ES-I3 (cell line): Measurements from ENCODE around the gene QSER1.
"Not testable (repeated sequence)": the region's sequence is repeated elsewhere in the genome, so short reads cannot be mapped to it uniquely, and the experiment has no call there.

ENCODE experiments used
- H3K36me3 ChIP-seq: 2 replicates; pipeline ENCODE4 v1.6.1; 2013; ENCODE audit warnings: mild to moderate bottlenecking, low read length, control low read depth, moderate library complexity; ENCODE audit not compliant: insufficient read depth
- H3K4me1 ChIP-seq: 2 replicates; pipeline ENCODE4 v1.6.1; 2013; ENCODE audit warnings: mild to moderate bottlenecking, control low read depth, low read length; ENCODE audit not compliant: insufficient read depth
- H3K9ac ChIP-seq: 2 replicates; pipeline ENCODE4 v1.6.1; 2013; ENCODE audit warnings: low read depth, mild to moderate bottlenecking, low read length, moderate library complexity
- H3K9me3 ChIP-seq: 2 replicates; pipeline ENCODE4 v1.6.1; 2013; ENCODE audit warnings: mild to moderate bottlenecking, low read length, moderate library complexity; ENCODE audit not compliant: control insufficient read depth, insufficient read depth

The QSER1 gene

GRCh38 chr11:32972233-32972632 lies 79.6 kb downstream of the QSER1 start:
- H3K36me3 ChIP-seq, H3K9me3 ChIP-seq, H3K4me1 ChIP-seq, H3K9ac ChIP-seq: not testable (repeated sequence)

GRCh38 chr11:32972781-32973180 lies 80.2 kb downstream of the QSER1 start:
- H3K4me1 ChIP-seq, result no peaks in the 10 kb centered on the region
- peaks cover 4% of the 10 kb centered on the region for H3K36me3 ChIP-seq
- no peak overlapping the region for H3K9ac ChIP-seq
- no peaks in the 10 kb centered on the region for H3K9me3 ChIP-seq

GRCh38 chr11:32982626-32983025 lies 90.0 kb downstream of the QSER1 start:
- H3K4me1 ChIP-seq, result no peaks in the 10 kb centered on the region
- H3K9ac ChIP-seq, result no peak overlapping the region
- no peaks in the 10 kb centered on the region; the same call in none of the 2 replicates for H3K36me3 ChIP-seq
- no peaks in the 10 kb centered on the region for H3K9me3 ChIP-seq

GRCh38 chr11:32983506-32983905 lies 90.9 kb downstream of the QSER1 start:
- H3K9me3 ChIP-seq, result no peaks in the 10 kb centered on the region
- no peak overlapping the region for H3K9ac ChIP-seq
- no peaks in the 10 kb centered on the region; the same call in none of the 2 replicates for H3K36me3 ChIP-seq
- H3K4me1 ChIP-seq, result no peaks in the 10 kb centered on the region

GRCh38 chr11:32985600-32985999 lies 93.0 kb downstream of the QSER1 start:
- H3K4me1 ChIP-seq, result no peaks in the 10 kb centered on the region
- no peak overlapping the region for H3K9ac ChIP-seq
- H3K36me3 ChIP-seq, result no peaks in the 10 kb centered on the region; the same call in 1 of the 2 replicates
- H3K9me3 ChIP-seq, result no peaks in the 10 kb centered on the region

GRCh38 chr11:32987851-32988250 lies 95.2 kb downstream of the QSER1 start:
- Histone ChIP-seq H3K4me1 (no peaks in the 10 kb centered on the region), H3K9me3 (no peaks in the 10 kb centered on the region), H3K9ac (no peak overlapping the region), H3K36me3 (no peaks in the 10 kb centered on the region; the same call in 1 of the 2 replicates)

GRCh38 chr11:32990481-32990880 lies 97.9 kb downstream of the QSER1 start:
- Histone ChIP-seq H3K9ac (no peak overlapping the region), H3K36me3 (no peaks in the 10 kb centered on the region; the same call in 1 of the 2 replicates), H3K4me1 (no peaks in the 10 kb centered on the region), H3K9me3 (no peaks in the 10 kb centered on the region)

- H3K9me3 ChIP-seq, result no peaks in the 10 kb centered on the region
- no peaks in the 10 kb centered on the region; the same call in 1 of the 2 replicates for H3K36me3 ChIP-seq
- H3K9ac ChIP-seq, result no peak overlapping the region
- no peaks in the 10 kb centered on the region for H3K4me1 ChIP-seq
Measured at GRCh38 chr11:32991427-32991826, 98.8 kb downstream of the QSER1 start.

- no peaks in the 10 kb centered on the region for H3K4me1 ChIP-seq
- H3K36me3 ChIP-seq, result no peaks in the 10 kb centered on the region
- H3K9ac ChIP-seq, result no peak overlapping the region
- no peaks in the 10 kb centered on the region for H3K9me3 ChIP-seq
Measured at GRCh38 chr11:32991898-32992297, 99.3 kb downstream of the QSER1 start.

- H3K9me3 ChIP-seq, result peaks cover 3% of the 10 kb centered on the region; the same call in 1 of the 2 replicates
- H3K4me1 ChIP-seq, result 0 out of 2 replicates have a peak, but pooled peaks cover 6% of the 10 kb centered on the region
- no peaks in the 10 kb centered on the region for H3K36me3 ChIP-seq
- no peak overlapping the region for H3K9ac ChIP-seq
Measured at GRCh38 chr11:33000181-33000580, 107.6 kb downstream of the QSER1 start.

GRCh38 chr11:33001281-33001680 lies 108.7 kb downstream of the QSER1 start:
- Histone ChIP-seq H3K9me3 (peaks cover 3% of the 10 kb centered on the region; the same call in 1 of the 2 replicates), H3K9ac (no peak overlapping the region), H3K4me1 (0 out of 2 replicates have a peak, but pooled peaks cover 8% of the 10 kb centered on the region), H3K36me3 (no peaks in the 10 kb centered on the region)

- H3K36me3 ChIP-seq, result no peaks in the 10 kb centered on the region
- no peak overlapping the region for H3K9ac ChIP-seq
- H3K4me1 ChIP-seq, result 0 out of 2 replicates have a peak, but pooled peaks cover 8% of the 10 kb centered on the region
- H3K9me3 ChIP-seq, result peaks cover 3% of the 10 kb centered on the region; the same call in 1 of the 2 replicates
Measured at GRCh38 chr11:33001751-33002542, 109.3 kb downstream of the QSER1 start.

- Histone ChIP-seq H3K36me3 (no peaks in the 10 kb centered on the region), H3K9me3 (no peaks in the 10 kb centered on the region), H3K4me1 (0 out of 2 replicates have a peak, but pooled peaks cover 8% of the 10 kb centered on the region), H3K9ac (no peak overlapping the region)
Measured at GRCh38 chr11:33005175-33005574, 112.6 kb downstream of the QSER1 start.

GRCh38 chr11:33006010-33006409 lies 113.4 kb downstream of the QSER1 start:
- 0 out of 2 replicates have a peak, but pooled peaks cover 8% of the 10 kb centered on the region for H3K4me1 ChIP-seq
- no peak overlapping the region for H3K9ac ChIP-seq
- no peaks in the 10 kb centered on the region for H3K36me3 ChIP-seq
- no peaks in the 10 kb centered on the region for H3K9me3 ChIP-seq

- Histone ChIP-seq H3K4me1 (peaks cover 13% of the 10 kb centered on the region), H3K36me3 (no peaks in the 10 kb centered on the region), H3K9ac (no peak overlapping the region), H3K9me3 (no peaks in the 10 kb centered on the region)
Measured at GRCh38 chr11:33013755-33014154, 121.1 kb downstream of the QSER1 start.
